Caco-2 (cell line): ENCODE data around the gene ZNF24. TPM values are rescaled to one million over a fixed set of nuclear protein-coding genes. Genes with fewer than 3 reads are reported as not detected.

ENCODE experiments used
- BruUV-seq: library from RNA; stranded (reverse); fragments of 400-500 nt; replicated peaks from 2 replicates; lab custom pipeline; 2021; lab: Mats Ljungman, UMichigan
- CTCF ChIA-PET: fragments of 300-600 bp; sonication (Branson Sonifier 250); formaldehyde crosslinking; loops from one replicate; lab custom pipeline; 2022; ENCODE audit warnings: antibody characterized with exemption; lab: Charles Lee
- POLR2A ChIA-PET: fragments of 300-600 bp; sonication (Branson Sonifier 250); formaldehyde crosslinking; loops from one replicate; lab custom pipeline; 2022; ENCODE audit warnings: antibody characterized with exemption; lab: Charles Lee
- DNase-seq, 2 experiments: peaks; one replicate each; pipeline versions ENCODE4 v3.0.0 to v3.0.0-alpha.2; 2020 to 2022
- H3K27me3 ChIP-seq: replicated peaks from 2 replicates; pipeline ENCODE4 v1.6.0; 2011; ENCODE audit warnings: low read length; ENCODE audit not compliant: control insufficient read depth, insufficient read depth
- H3K36me3 ChIP-seq: 2 replicates; pipeline ENCODE4 v1.5.1; 2011; ENCODE audit warnings: low read length; ENCODE audit not compliant: control insufficient read depth, insufficient read depth
- H3K4me1 ChIP-seq: fragments of 250-450 bp; sonication (Bioruptor Pico); 2 replicates; pipeline ENCODE4 v1.5.1; 2020; ENCODE audit warnings: mild to moderate bottlenecking
- H3K4me3 ChIP-seq: 2 replicates; pipeline ENCODE4 v1.5.1; 2011; ENCODE audit warnings: low read depth, mild to moderate bottlenecking, control low read depth, low read length
- H3K9me3 ChIP-seq: fragments of 250-450 bp; sonication (Bioruptor Pico); 2 replicates; pipeline ENCODE4 v1.5.1; 2020; ENCODE audit warnings: mild to moderate bottlenecking, moderate library complexity
- H3K27ac Mint-ChIP-seq: one replicate; pipeline ENCODE4 v1.8.0; 2022; ENCODE audit warnings: mixed read lengths; ENCODE audit not compliant: unreplicated experiment
- H3K27me3 Mint-ChIP-seq: one replicate; pipeline ENCODE4 v1.8.0; 2022; ENCODE audit warnings: mixed read lengths; ENCODE audit not compliant: insufficient read depth, unreplicated experiment
- H3K36me3 Mint-ChIP-seq: one replicate; pipeline ENCODE4 v1.8.0; 2022; ENCODE audit warnings: mild to moderate bottlenecking, mixed read lengths; ENCODE audit not compliant: insufficient read depth, unreplicated experiment
- H3K4me1 Mint-ChIP-seq: one replicate; pipeline ENCODE4 v1.8.0; 2022; ENCODE audit warnings: low read depth, mixed read lengths; ENCODE audit not compliant: unreplicated experiment
- H3K4me3 Mint-ChIP-seq: one replicate; pipeline ENCODE4 v1.8.0; 2022; ENCODE audit warnings: mild to moderate bottlenecking, moderate library complexity, mixed read lengths; ENCODE audit not compliant: unreplicated experiment
- H3K9me3 Mint-ChIP-seq: one replicate; pipeline ENCODE4 v1.8.0; 2022; ENCODE audit warnings: mixed read lengths; ENCODE audit not compliant: unreplicated experiment
- CTCF ChIP-seq, 2 experiments: fragments of 200-600 bp in 1 of 2; IDR thresholded peaks; 1 replicate in 1 of 2; 2 replicates in 1 of 2; pipeline versions ENCODE4 v1.5.1 to v1.8.0; 2011 to 2022; ENCODE audit warnings: antibody characterized with exemption in 1 of 2, control low read depth in 1 of 2, inconsistent platforms in 1 of 2, low read depth in 1 of 2, low read length in 1 of 2, mild to moderate bottlenecking in 1 of 2, moderate library complexity in 1 of 2; ENCODE audit not compliant: insufficient read depth in 1 of 2, severe bottlenecking in 1 of 2, unreplicated experiment in 1 of 2
- intact Hi-C: fragments of 100-400 bp; cut with micrococcal nuclease; formaldehyde crosslinking; loops from one replicate; pipeline ENCODE4 v1.10.0; 2022; ENCODE audit not compliant: unreplicated experiment
- total RNA-seq: library from RNA; stranded (reverse); gene quantifications from 2 replicates; pipeline ENCODE4 v1.2.3, GENCODE V29; 2022

Gene ZNF24
- total RNA-seq, 1 experiment from 2014 or later = 21.3 TPM

DNA sequence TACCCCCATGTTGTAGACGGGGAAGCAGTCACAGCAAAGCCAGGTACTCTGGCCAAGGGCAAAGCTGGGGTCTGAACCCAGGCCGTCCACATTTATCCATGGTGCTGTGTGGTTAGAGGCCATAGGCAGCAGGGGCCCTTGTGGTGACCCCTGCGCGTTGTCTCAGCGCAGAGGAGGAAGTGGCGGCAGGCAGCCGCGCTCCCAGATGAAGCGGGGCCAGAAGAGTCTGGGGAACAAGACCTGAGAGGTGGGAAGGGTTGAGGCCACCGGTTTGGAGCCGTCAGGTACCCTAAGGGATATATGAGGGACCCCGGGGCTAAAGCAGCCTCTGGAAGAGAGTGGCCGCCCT, 32.1 kb upstream of the ZNF24 start:
- Mint-ChIP-seq H3K9me3 (no peaks in the 10 kb centered on the region), H3K4me1 (no peaks in the 10 kb centered on the region), H3K27ac (no peak overlapping the region), H3K4me3 (peak overlapping the region; percentile 73), H3K27me3 (peaks cover 8% of the 10 kb centered on the region), H3K36me3 (no peaks in the 10 kb centered on the region)
- peak in 1 of 2 experiments; percentile 1 for DNase-seq
- ChIA-PET POLR2A (no interaction called here), CTCF (no interaction called here)
- peak overlapping the region; percentile 64 for H3K4me3 ChIP-seq
- H3K9me3 ChIP-seq = no peaks in the 10 kb centered on the region
- BruUV-seq = no TSS peak
- H3K36me3 ChIP-seq = no peaks in the 10 kb centered on the region
- H3K27me3 ChIP-seq = no peaks in the 10 kb centered on the region
- intact Hi-C loops = no loop called here
- no peaks in the 10 kb centered on the region for H3K4me1 ChIP-seq
- no peak for TF ChIP-seq CTCF (IDR thresholded peaks at IDR 0.05; ENCODE audit: insufficient read depth in 1 of 2, low read depth in 1 of 2, low read length in 1 of 2, severe bottlenecking in 1 of 2, unreplicated experiment in 1 of 2)

GRCh38 chr18:35374708-35375107, 30.5 kb upstream of the ZNF24 start:
- Histone ChIP-seq H3K4me3 (no peak overlapping the region), H3K36me3 (no peaks in the 10 kb centered on the region), H3K27me3 (no peaks in the 10 kb centered on the region), H3K9me3 (no peaks in the 10 kb centered on the region), H3K4me1 (no peaks in the 10 kb centered on the region)
- Mint-ChIP-seq H3K27me3 (peaks cover 8% of the 10 kb centered on the region), H3K4me3 (no peak overlapping the region), H3K27ac (no peak overlapping the region), H3K4me1 (no peaks in the 10 kb centered on the region), H3K36me3 (no peaks in the 10 kb centered on the region), H3K9me3 (no peaks in the 10 kb centered on the region)
- CTCF ChIA-PET = no interaction called here
- intact Hi-C loops = no loop called here
- POLR2A ChIA-PET = no interaction called here
- DNase-seq = no peak
- TF ChIP-seq CTCF (IDR thresholded peaks at IDR 0.05; ENCODE audit: insufficient read depth in 1 of 2, low read depth in 1 of 2, low read length in 1 of 2, severe bottlenecking in 1 of 2, unreplicated experiment in 1 of 2) = no peak
- no TSS peak for BruUV-seq

DNA sequence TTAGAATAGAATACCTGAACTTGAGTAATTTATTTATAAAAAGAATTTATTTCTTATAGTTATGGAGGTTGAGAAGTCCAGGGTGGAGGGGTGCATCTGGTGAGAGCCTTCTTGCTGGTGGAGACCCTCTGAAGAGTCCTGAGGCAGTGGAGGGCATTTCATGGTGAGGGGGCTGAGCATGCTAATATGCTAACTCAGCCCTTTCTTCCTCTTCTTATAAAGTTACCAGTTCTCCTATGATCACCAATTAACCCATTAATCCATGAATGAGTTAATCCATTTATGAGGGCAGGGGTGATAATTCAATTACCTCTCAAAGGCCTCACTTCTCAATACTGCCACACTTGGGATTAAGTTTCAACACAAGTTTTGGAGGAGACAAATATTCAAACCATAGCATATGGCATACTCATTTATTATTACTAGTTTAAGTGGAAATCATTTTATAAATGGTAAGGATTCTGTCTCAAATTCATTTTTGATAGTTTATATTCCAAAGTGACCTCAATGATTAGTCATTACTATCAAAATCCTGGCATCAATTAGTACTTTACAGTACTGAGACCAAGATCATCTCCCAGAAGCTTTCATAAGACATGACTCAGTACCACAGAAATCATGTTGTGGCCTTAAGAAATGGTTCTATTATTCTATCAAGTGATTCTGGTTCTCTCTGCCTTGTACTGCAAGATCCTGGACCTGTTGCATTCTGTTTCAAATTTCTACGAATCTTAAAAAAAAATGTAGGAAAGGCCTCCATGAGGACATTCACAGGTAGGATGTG, 27.4 kb upstream of the ZNF24 start:
- no peak overlapping the region for H3K27ac Mint-ChIP-seq
- Histone ChIP-seq H3K9me3 (no peaks in the 10 kb centered on the region), H3K4me1 (no peaks in the 10 kb centered on the region), H3K4me3 (no peak overlapping the region), H3K36me3 (no peaks in the 10 kb centered on the region), H3K27me3 (no peaks in the 10 kb centered on the region)
- CTCF ChIA-PET = no interaction called here
- no peak overlapping the region for H3K4me3 Mint-ChIP-seq
- DNase-seq = no peak
- H3K36me3 Mint-ChIP-seq = no peaks in the 10 kb centered on the region
- intact Hi-C loops = no loop called here
- POLR2A ChIA-PET = no interaction called here
- no peaks in the 10 kb centered on the region for H3K27me3 Mint-ChIP-seq
- H3K4me1 Mint-ChIP-seq = no peaks in the 10 kb centered on the region
- BruUV-seq = no TSS peak
- no peak for TF ChIP-seq CTCF (IDR thresholded peaks at IDR 0.05; ENCODE audit: insufficient read depth in 1 of 2, low read depth in 1 of 2, low read length in 1 of 2, severe bottlenecking in 1 of 2, unreplicated experiment in 1 of 2)
- H3K9me3 Mint-ChIP-seq = no peaks in the 10 kb centered on the region
